H1 (cell line): ENCODE measurements around the gene CXCL9. TPM values are rescaled to one million over a fixed set of nuclear protein-coding genes. Genes with fewer than 3 reads are reported as not detected.
A peak's percentile ranks its signal among the peaks of the same experiment; 100 is the strongest.

Experiments
- CTCF ChIA-PET: fragments of 300-600 bp; sonication (Branson Sonifier 250); formaldehyde crosslinking; loops from one replicate; lab custom pipeline; 2021; ENCODE audit not compliant: partially characterized antibody; lab: Charles Lee
- POLR2A ChIA-PET: fragments of 300-600 bp; sonication (Branson Sonifier 250); formaldehyde crosslinking; loops from one replicate; lab custom pipeline; 2021; ENCODE audit warnings: inconsistent platforms; ENCODE audit not compliant: partially characterized antibody; lab: Charles Lee
- DNase-seq, 2 experiments: peaks; one replicate each; pipeline versions ENCODE4 v3.0.0 to v3.0.0-alpha.2; 2010 to 2022; ENCODE audit warnings: low spot score in 2 of 2, low read depth in 1 of 2, mixed read lengths in 1 of 2
- FAIRE-seq: peaks from 2 replicates; lab custom pipeline; 2011; peaks lifted over from hg19 to GRCh38; lab: Jason Lieb, UNC
- H2AFZ ChIP-seq: 2 replicates; pipeline ENCODE4 v1.8.1; 2012; ENCODE audit warnings: low read length, inconsistent platforms
- H2AK5ac ChIP-seq: 2 replicates; pipeline ENCODE4 v1.6.1; 2013; ENCODE audit warnings: low read depth, low read length
- H2BK120ac ChIP-seq: replicated peaks from 2 replicates; pipeline ENCODE3; 2013; ENCODE audit warnings: low read depth, low read length, inconsistent platforms
- H2BK12ac ChIP-seq: 2 replicates; pipeline ENCODE4 v1.6.1; 2013; ENCODE audit warnings: low read depth, low read length
- H2BK15ac ChIP-seq: 2 replicates; pipeline ENCODE4 v1.6.1; 2013; ENCODE audit warnings: low read length
- H2BK20ac ChIP-seq: 2 replicates; pipeline ENCODE4 v1.6.1; 2013; ENCODE audit warnings: low read length
- H2BK5ac ChIP-seq: 2 replicates; pipeline ENCODE4 v1.6.1; 2013; ENCODE audit warnings: low read depth, low read length
- H3K14ac ChIP-seq: 2 replicates; pipeline ENCODE4 v1.6.1; 2013; ENCODE audit warnings: inconsistent platforms; ENCODE audit not compliant: insufficient read length
- H3K18ac ChIP-seq: 2 replicates; pipeline ENCODE4 v1.6.1; 2013; ENCODE audit warnings: low read length; ENCODE audit errors: extremely low read depth
- H3K23ac ChIP-seq: 2 replicates; pipeline ENCODE4 v1.6.1; 2013; ENCODE audit warnings: inconsistent platforms; ENCODE audit not compliant: insufficient read length
- H3K23me2 ChIP-seq: 2 replicates; pipeline ENCODE4 v1.6.1; 2013; ENCODE audit warnings: low read depth, low read length
- H3K27ac ChIP-seq: 2 replicates; pipeline ENCODE4 v1.6.1; 2011; ENCODE audit warnings: low read depth, low read length, inconsistent platforms
- H3K27me3 ChIP-seq, 4 experiments: replicated peaks in 1 of 4; 1 replicate in 1 of 4; 2 replicates in 3 of 4; pipeline versions ENCODE4 v1.6.1 to v1.8.1; 2011 to 2013; ENCODE audit warnings: low read length in 3 of 4, mild to moderate bottlenecking in 3 of 4, inconsistent platforms in 2 of 4, mixed read lengths in 2 of 4, moderate library complexity in 1 of 4; ENCODE audit not compliant: control insufficient read depth in 3 of 4, insufficient read depth in 3 of 4; ENCODE audit errors: extremely low read depth in 1 of 4
- H3K36me3 ChIP-seq, 4 experiments: 2 replicates each; pipeline versions ENCODE4 v1.6.1 to v1.8.1; 2011 to 2013; ENCODE audit warnings: mild to moderate bottlenecking in 4 of 4, low read length in 3 of 4, moderate library complexity in 2 of 4, control low read depth in 1 of 4, inconsistent platforms in 1 of 4; ENCODE audit not compliant: insufficient read depth in 4 of 4, control insufficient read depth in 2 of 4
- H3K4ac ChIP-seq: replicated peaks from 2 replicates; pipeline ENCODE3; 2013; ENCODE audit warnings: low read length, low read depth, mixed read lengths, inconsistent platforms; ENCODE audit not compliant: insufficient read length
- H3K4me1 ChIP-seq, 4 experiments: replicated peaks in 1 of 4; 1 replicate in 1 of 4; 2 replicates in 3 of 4; pipeline versions ENCODE4 v1.6.1 to v1.8.1; 2011 to 2013; ENCODE audit warnings: low read length in 3 of 4, inconsistent platforms in 2 of 4, mixed read lengths in 1 of 4; ENCODE audit not compliant: insufficient read depth in 4 of 4, control insufficient read depth in 3 of 4
- H3K4me2 ChIP-seq, 2 experiments: 2 replicates each; pipeline versions ENCODE4 v1.6.1 to v1.8.1; 2011 to 2013; ENCODE audit warnings: low read depth in 2 of 2, low read length in 2 of 2, control low read depth in 1 of 2, inconsistent platforms in 1 of 2, mild to moderate bottlenecking in 1 of 2; ENCODE audit not compliant: insufficient read depth in 1 of 2
- H3K4me3 ChIP-seq, 4 experiments: fragments of 200-600, 300-600 bp in 1 of 4; sonication (generic), shearing (Covaris generic), sonication (Bioruptor Twin) in 1 of 4; 2 replicates each; pipeline versions ENCODE4 v1.5.1 to v1.8.1; 2011 to 2016; ENCODE audit warnings: low read length in 4 of 4, low read depth in 3 of 4, control low read depth in 2 of 4, inconsistent platforms in 2 of 4, mild to moderate bottlenecking in 2 of 4, mixed read lengths in 1 of 4, moderate library complexity in 1 of 4; ENCODE audit not compliant: insufficient read depth in 2 of 4; ENCODE audit errors: extremely low read depth in 1 of 4
- H3K56ac ChIP-seq: replicated peaks from 2 replicates; pipeline ENCODE3; 2013; ENCODE audit warnings: low read depth, mild to moderate bottlenecking, mixed read lengths, low read length, inconsistent platforms; ENCODE audit not compliant: insufficient read length
- H3K79me1 ChIP-seq: 2 replicates; pipeline ENCODE4 v1.6.1; 2013; ENCODE audit warnings: low read depth, low read length, control low read depth
- H3K79me2 ChIP-seq, 2 experiments: 2 replicates each; pipeline versions ENCODE4 v1.6.1 to v1.8.1; 2012 to 2013; ENCODE audit warnings: low read length in 2 of 2, mild to moderate bottlenecking in 2 of 2, inconsistent platforms in 1 of 2; ENCODE audit not compliant: insufficient read depth in 2 of 2, control insufficient read depth in 1 of 2
- H3K9ac ChIP-seq, 4 experiments: replicated peaks in 1 of 4; 1 replicate in 1 of 4; 2 replicates in 3 of 4; pipeline versions ENCODE4 v1.6.1 to v1.8.1; 2011 to 2013; ENCODE audit warnings: low read depth in 3 of 4, low read length in 3 of 4, control low read depth in 2 of 4, mild to moderate bottlenecking in 2 of 4, moderate library complexity in 2 of 4, inconsistent platforms in 1 of 4; ENCODE audit errors: extremely low read depth in 1 of 4
- H3K9me3 ChIP-seq, 2 experiments: 2 replicates each; pipeline versions ENCODE4 v1.6.1 to v1.8.1; 2012 to 2013; ENCODE audit warnings: mild to moderate bottlenecking in 2 of 2, moderate library complexity in 2 of 2, control low read depth in 1 of 2, inconsistent platforms in 1 of 2, low read depth in 1 of 2, low read length in 1 of 2, mixed read lengths in 1 of 2; ENCODE audit not compliant: insufficient read depth in 2 of 2
- H4K20me1 ChIP-seq, 2 experiments: replicated peaks in 1 of 2; 2 replicates each; pipeline versions ENCODE3 to v1.8.1; 2011 to 2013; ENCODE audit warnings: inconsistent platforms in 2 of 2, low read length in 2 of 2, mild to moderate bottlenecking in 1 of 2; ENCODE audit not compliant: insufficient read depth in 2 of 2, control insufficient read depth in 1 of 2
- H4K5ac ChIP-seq: 2 replicates; pipeline ENCODE4 v1.6.1; 2013; ENCODE audit warnings: low read length, low read depth, mixed read lengths, inconsistent platforms; ENCODE audit not compliant: insufficient read length
- H4K8ac ChIP-seq: 2 replicates; pipeline ENCODE4 v1.8.0; 2013; ENCODE audit warnings: mild to moderate bottlenecking, moderate library complexity, low read length, inconsistent platforms; ENCODE audit not compliant: insufficient read depth; ENCODE audit errors: extremely low read depth
- H4K91ac ChIP-seq: replicated peaks from 2 replicates; pipeline ENCODE3; 2013; ENCODE audit warnings: low read length, mixed read lengths, inconsistent platforms; ENCODE audit not compliant: insufficient read length
- ATF3 ChIP-seq: IDR thresholded peaks from 2 replicates; pipeline ENCODE4 v1.6.1; 2011; ENCODE audit warnings: low read depth, mild to moderate bottlenecking, low read length; ENCODE audit not compliant: insufficient read depth
- BCL11A ChIP-seq, 2 experiments: IDR thresholded peaks; one replicate each; pipeline ENCODE4 v1.6.1; 2011; ENCODE audit warnings: low read depth in 2 of 2, low read length in 2 of 2, mild to moderate bottlenecking in 2 of 2
- BRCA1 ChIP-seq: IDR thresholded peaks from 2 replicates; pipeline ENCODE4 v1.6.1; 2012; ENCODE audit warnings: low read depth, low read length, improper control_type of control experiment
- CTBP2 ChIP-seq: IDR thresholded peaks from 2 replicates; pipeline ENCODE4 v1.7.0; 2011; ENCODE audit warnings: borderline replicate concordance, mild to moderate bottlenecking, moderate library complexity, mixed read lengths, low read length; ENCODE audit not compliant: insufficient read depth, insufficient read length
- GABPA ChIP-seq: IDR thresholded peaks from 2 replicates; pipeline ENCODE4 v1.6.1; 2011; ENCODE audit warnings: mild to moderate bottlenecking, low read length, moderate library complexity, borderline replicate concordance; ENCODE audit not compliant: insufficient read depth
- GTF2F1 ChIP-seq: IDR thresholded peaks from 2 replicates; pipeline ENCODE4 v1.6.1; 2012; ENCODE audit warnings: low read depth, low read length, improper control_type of control experiment, borderline replicate concordance
- JUND ChIP-seq: IDR thresholded peaks from 2 replicates; pipeline ENCODE4 v1.6.1; 2011; ENCODE audit warnings: mild to moderate bottlenecking, improper control_type of control experiment, low read length
- MAFK ChIP-seq: IDR thresholded peaks from 2 replicates; pipeline ENCODE4 v1.6.1; 2012; ENCODE audit warnings: low read depth, mild to moderate bottlenecking, improper control_type of control experiment, low read length
- POLR2A ChIP-seq, 2 experiments: IDR thresholded peaks; 1 replicate in 1 of 2; 2 replicates in 1 of 2; pipeline ENCODE4 v1.6.1; 2011; ENCODE audit warnings: low read depth in 2 of 2, low read length in 2 of 2, mild to moderate bottlenecking in 2 of 2; ENCODE audit errors: control extremely low read depth in 1 of 2
- RAD21 ChIP-seq, 2 experiments: IDR thresholded peaks in 1 of 2; conservative IDR thresholded peaks in 1 of 2; 2 replicates each; pipeline ENCODE4 v1.6.1; 2011; ENCODE audit warnings: low read depth in 2 of 2, low read length in 2 of 2, improper control_type of control experiment in 1 of 2, inconsistent platforms in 1 of 2, mild to moderate bottlenecking in 1 of 2, moderate library complexity in 1 of 2
- SIRT6 ChIP-seq: IDR thresholded peaks from one replicate; pipeline ENCODE4 v1.7.1; 2012; ENCODE audit warnings: low read length, inconsistent platforms
- SIX5 ChIP-seq: IDR thresholded peaks from 2 replicates; pipeline ENCODE4 v1.6.1; 2011; ENCODE audit warnings: mild to moderate bottlenecking, low read depth, low read length
- TAF1 ChIP-seq: IDR thresholded peaks from 2 replicates; pipeline ENCODE4 v1.6.1; 2011; ENCODE audit warnings: mild to moderate bottlenecking, low read depth, low read length
- WGBS, 2 experiments: shearing (Covaris generic) in 1 of 2; methylation state at CpG; one replicate each; pipeline versions ENCODE4 v1.1.6 to v1.1.7; 2013 to 2015; ENCODE audit warnings: low lambda C conversion rate in 2 of 2, mixed read lengths in 2 of 2, inconsistent platforms in 1 of 2, low coverage in 1 of 2, missing lambda C conversion rate in 1 of 2; ENCODE audit not compliant: insufficient replicate concordance in 2 of 2, insufficient coverage in 1 of 2, insufficient read length in 1 of 2; ENCODE audit errors: extremely low coverage in 1 of 2, missing lambda C conversion rate in 1 of 2; 5-methylcytosine and 5-hydroxymethylcytosine counted together
- polyA plus RNA-seq, 7 experiments: library from polyadenylated mRNA; depleted of rRNA in 3 of 7; stranded (reverse) in 5 of 7; unstranded in 2 of 7; fragments of >200 nt in 5 of 7; fragments of 200-250 nt in 2 of 7; gene quantifications; 1 replicate in 5 of 7; 2 replicates in 1 of 7; 4 replicates in 1 of 7; pipeline versions ENCODE4 v1.2.1 to v1.2.3, GENCODE V29; 2011 to 2013; ENCODE audit warnings: missing spikeins in 2 of 7, mixed read lengths in 2 of 7
- total RNA-seq: library from RNA; stranded (reverse); fragmentation: NEBNext Ultra II Directional; extraction: Animal tissue kit (Norgen Biotek cat#: 25700); gene quantifications from 2 replicates; pipeline ENCODE4 v1.2.1, GENCODE V29; 2021

The CXCL9 gene
- total and polyA plus RNA-seq, 2 of the 8 experiments (the other 6 are each of a cell fraction or from before 2014, with no cell fraction given): not detected

- H4K91ac ChIP-seq: no peak overlapping the region
- no peak overlapping the region for H3K14ac ChIP-seq
- DNase-seq (no peak), FAIRE-seq (no peak)
- H2BK20ac ChIP-seq: no peak overlapping the region
- H2AK5ac ChIP-seq: no peak overlapping the region
- ChIA-PET POLR2A (no interaction called here), CTCF (interaction anchor here (1.1 to 2.6 kb wide), 2 partner anchors 21 to 53 kb away, joined by 3 to 12 read pairs; no protein-coding TSS in a partner anchor)
- H3K18ac ChIP-seq: no peak overlapping the region
- H3K79me2 ChIP-seq: no peaks in the 10 kb centered on the region
- WGBS, 2 experiments: 77% methylated on average over 3 of the region's 3 CpGs; no CpG with 5 or more reads in 1 of the 2 experiments
- no peak overlapping the region for H3K4me2 ChIP-seq
- H3K56ac ChIP-seq: no peak overlapping the region
- no peak overlapping the region for H3K4ac ChIP-seq
- no peak overlapping the region for H2BK15ac ChIP-seq
- no peak overlapping the region for H4K5ac ChIP-seq
- H3K4me3 ChIP-seq: no peak overlapping the region
- H4K20me1 ChIP-seq: no peaks in the 10 kb centered on the region
- H2BK5ac ChIP-seq: no peak overlapping the region
- H3K27me3 ChIP-seq: no peaks in the 10 kb centered on the region
- H2BK12ac ChIP-seq: 0 out of 2 replicates have a peak overlapping the region, but pooled peaks have one; percentile 7
- H3K4me1 ChIP-seq: peaks cover 0 to 5% (median 1%) of the 10 kb centered on the region in 4 experiments; a peak in 2 of 7 replicates
- H3K23me2 ChIP-seq: no peaks in the 10 kb centered on the region; the same call in 1 of the 2 replicates
- no peak overlapping the region for H3K9ac ChIP-seq
- no peaks in the 10 kb centered on the region for H3K36me3 ChIP-seq
- H4K8ac ChIP-seq: no peak overlapping the region
- no peaks in the 10 kb centered on the region for H3K79me1 ChIP-seq
- H3K27ac ChIP-seq: no peak overlapping the region
- H2BK120ac ChIP-seq: no peak overlapping the region
- peak overlapping the region; percentile 93; the same call in 1 of the 2 replicates for H2AFZ ChIP-seq
- H3K23ac ChIP-seq: no peak overlapping the region
- no peaks in the 10 kb centered on the region for H3K9me3 ChIP-seq
- TF ChIP-seq POLR2A (IDR thresholded peaks at IDR 0.05; ENCODE audit: control extremely low read depth in 1 of 2, low read depth in 2 of 2, low read length in 2 of 2) (no peak), SIRT6 (no peak), JUND (no peak), RAD21 (IDR thresholded peaks at IDR 0.05 in 1 of 2, conservative IDR thresholded peaks at IDR 0.05 in 1 of 2; ENCODE audit: low read depth in 2 of 2, low read length in 2 of 2) (no peak), SIX5 (no peak), CTBP2 (no peak), MAFK (no peak), BRCA1 (no peak), GABPA (no peak), TAF1 (no peak), ATF3 (no peak), BCL11A (IDR thresholded peaks at IDR 0.05; ENCODE audit: low read depth in 2 of 2, low read length in 2 of 2) (no peak), GTF2F1 (no peak)
These were observed 9.9 kb upstream of the CXCL9 start for GRCh38 chr4:76017056-76017686.
